Body of pancreas (tissue), 4 donors: ENCODE results near the gene ASPHD2.
A peak's percentile ranks its signal among the peaks of the same experiment; 100 is the strongest.

ENCODE experiments used
- POLR2A ChIP-seq, 3 donors: fragments of 450-650 bp; IDR thresholded peaks; one replicate each; pipeline ENCODE4 v1.6.1; 2016; ENCODE audit warnings: antibody characterized with exemption in 3 of 3, mild to moderate bottlenecking in 2 of 3
- TF ChIP-seq, protein P1 (sequence below), 7 experiments: fragments of 450-650 bp in 4 of 7; fragments of 200-600 bp in 3 of 7; sonication (generic) in 3 of 7; IDR thresholded peaks; one replicate each; pipeline ENCODE4 v1.5.1; 2016 to 2019; ENCODE audit warnings: antibody characterized with exemption in 7 of 7

DNA sequence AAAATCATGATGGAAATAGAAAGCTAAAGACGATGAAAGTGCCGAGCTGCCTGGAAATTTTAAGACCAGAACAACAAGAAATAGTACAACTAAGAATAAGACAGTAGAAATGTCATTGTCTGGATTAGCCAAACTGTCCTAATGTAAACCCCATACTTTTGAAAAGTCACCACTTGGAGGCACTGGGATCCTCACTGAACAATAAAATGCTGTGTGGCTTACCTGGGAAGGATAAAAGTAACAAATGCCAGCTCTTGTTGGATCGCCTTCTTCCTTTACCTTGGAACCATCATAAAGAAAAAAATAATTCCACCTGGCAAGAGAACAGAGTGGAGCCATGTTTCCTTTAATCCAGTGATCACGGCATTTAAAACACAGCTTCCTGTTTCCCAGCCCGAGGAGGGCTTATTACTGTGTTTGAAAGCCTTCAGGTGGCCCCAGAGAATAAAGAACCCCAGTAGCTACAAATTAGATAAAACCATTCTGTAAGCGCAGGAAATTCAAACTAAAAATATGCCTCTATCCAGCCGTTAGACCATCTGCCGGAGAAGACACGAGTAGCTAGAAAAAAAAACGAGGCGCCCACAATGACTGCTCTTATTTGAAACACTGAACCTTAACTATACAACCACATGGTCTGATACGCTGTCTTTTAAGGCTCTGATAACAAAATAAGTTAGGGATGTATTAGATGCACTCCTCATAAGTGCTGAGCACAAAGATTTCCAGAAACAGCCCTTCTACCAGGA lies 50.2 kb downstream of the ASPHD2 start:
- TF ChIP-seq, protein P1, sequence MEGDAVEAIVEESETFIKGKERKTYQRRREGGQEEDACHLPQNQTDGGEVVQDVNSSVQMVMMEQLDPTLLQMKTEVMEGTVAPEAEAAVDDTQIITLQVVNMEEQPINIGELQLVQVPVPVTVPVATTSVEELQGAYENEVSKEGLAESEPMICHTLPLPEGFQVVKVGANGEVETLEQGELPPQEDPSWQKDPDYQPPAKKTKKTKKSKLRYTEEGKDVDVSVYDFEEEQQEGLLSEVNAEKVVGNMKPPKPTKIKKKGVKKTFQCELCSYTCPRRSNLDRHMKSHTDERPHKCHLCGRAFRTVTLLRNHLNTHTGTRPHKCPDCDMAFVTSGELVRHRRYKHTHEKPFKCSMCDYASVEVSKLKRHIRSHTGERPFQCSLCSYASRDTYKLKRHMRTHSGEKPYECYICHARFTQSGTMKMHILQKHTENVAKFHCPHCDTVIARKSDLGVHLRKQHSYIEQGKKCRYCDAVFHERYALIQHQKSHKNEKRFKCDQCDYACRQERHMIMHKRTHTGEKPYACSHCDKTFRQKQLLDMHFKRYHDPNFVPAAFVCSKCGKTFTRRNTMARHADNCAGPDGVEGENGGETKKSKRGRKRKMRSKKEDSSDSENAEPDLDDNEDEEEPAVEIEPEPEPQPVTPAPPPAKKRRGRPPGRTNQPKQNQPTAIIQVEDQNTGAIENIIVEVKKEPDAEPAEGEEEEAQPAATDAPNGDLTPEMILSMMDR (IDR thresholded peaks at IDR 0.05) = peak in 4 of 7 experiments; percentile 14 to 25 (median 18)
- TF ChIP-seq POLR2A (IDR thresholded peaks at IDR 0.05) = no peak
